ENCODE results near the gene RBBP7.

- TF ChIP-seq CTCF (IDR thresholded peaks at IDR 0.05; ENCODE audit: low read depth, low read length) (no peak), EZH2phosphoT487 (IDR thresholded peaks at IDR 0.05; ENCODE audit: low read depth) (no peak)
Measured at GRCh38 chrX:16914058-16914457, 43.9 kb upstream of the RBBP7 start.
